PC-3 (cell line): ENCODE results near the gene NEAT1. TPM values are rescaled to one million over a fixed set of nuclear protein-coding genes. Genes with fewer than 3 reads are reported as not detected.
A peak's percentile ranks its signal among the peaks of the same experiment; 100 is the strongest.

ENCODE experiments used
- ATAC-seq: fragments of 200-7000 bp; cut with Tn5 transposase; 2 replicates; pipeline ENCODE4 v1.9.1; 2020; ENCODE audit warnings: mild to moderate bottlenecking, moderate library complexity
- BruUV-seq: library from RNA; stranded (reverse); fragments of 400-500 nt; replicated peaks from 2 replicates; lab custom pipeline; 2021; lab: Mats Ljungman, UMichigan
- CTCF ChIA-PET: fragments of 300-600 bp; sonication (Branson Sonifier 250); formaldehyde crosslinking; loops from one replicate; lab custom pipeline; 2022; ENCODE audit warnings: antibody characterized with exemption; lab: Charles Lee
- POLR2A ChIA-PET: fragments of 300-600 bp; sonication (Branson Sonifier 250); formaldehyde crosslinking; loops from one replicate; lab custom pipeline; 2022; ENCODE audit warnings: antibody characterized with exemption; ENCODE audit not compliant: unreplicated experiment; lab: Charles Lee
- DNase-seq: peaks from one replicate; pipeline ENCODE4 v3.0.0-alpha.2; 2015
- H2AFZ ChIP-seq: fragments of 300-600 bp; sonication (generic); 2 replicates; pipeline ENCODE4 v1.6.0; 2016; ENCODE audit warnings: antibody characterized with exemption, low read length
- H3F3A ChIP-seq: fragments of 300-600 bp; sonication (generic); one replicate; pipeline ENCODE4 v1.6.0; 2017; ENCODE audit warnings: antibody characterized with exemption, low read length, control low read depth, mild to moderate bottlenecking; ENCODE audit not compliant: unreplicated experiment
- H3K27ac ChIP-seq: fragments of 300-600 bp; sonication (generic); 2 replicates; pipeline ENCODE4 v1.5.1; 2016; ENCODE audit warnings: mild to moderate bottlenecking, low read length
- H3K27me3 ChIP-seq: fragments of 300-600 bp; sonication (generic); 2 replicates; pipeline ENCODE4 v1.6.1; 2016; ENCODE audit warnings: low read length, mixed read lengths
- H3K36me3 ChIP-seq: fragments of 300-600 bp; sonication (generic); 2 replicates; pipeline ENCODE4 v1.6.1; 2016; ENCODE audit warnings: low read depth, mixed run types, low read length, mixed read lengths
- H3K4me1 ChIP-seq: fragments of 300-600 bp; sonication (generic); 2 replicates; pipeline ENCODE4 v1.5.1; 2016; ENCODE audit warnings: low read length; ENCODE audit not compliant: insufficient read depth
- H3K4me2 ChIP-seq: fragments of 300-600 bp; sonication (generic); 2 replicates; pipeline ENCODE4 v1.6.0; 2016; ENCODE audit warnings: low read length
- H3K4me3 ChIP-seq: fragments of 300-600 bp; sonication (generic); 2 replicates; pipeline ENCODE4 v1.5.1; 2016; ENCODE audit warnings: mild to moderate bottlenecking, low read length, mixed read lengths
- H3K79me2 ChIP-seq: fragments of 300-600 bp; sonication (generic); 2 replicates; pipeline ENCODE4 v1.6.1; 2017; ENCODE audit warnings: low read length, mixed read lengths
- H3K9ac ChIP-seq: fragments of 300-600 bp; sonication (generic); 2 replicates; pipeline ENCODE4 v1.6.0; 2016; ENCODE audit warnings: mild to moderate bottlenecking, low read length
- H3K9me2 ChIP-seq: fragments of 300-600 bp; sonication (generic); replicated peaks from 2 replicates; pipeline ENCODE4 v1.6.1; 2016; ENCODE audit warnings: mixed run types, low read length, mixed read lengths
- H3K9me3 ChIP-seq: fragments of 300-600 bp; sonication (generic); 2 replicates; pipeline ENCODE4 v1.6.1; 2016; ENCODE audit warnings: low read length, mixed read lengths
- H4K20me1 ChIP-seq: fragments of 300-600 bp; sonication (generic); 2 replicates; pipeline ENCODE4 v1.6.1; 2016; ENCODE audit warnings: low read length, mixed read lengths
- EZH2 ChIP-seq: fragments of 300-600 bp; sonication (generic); IDR thresholded peaks from one replicate; pipeline ENCODE4 v1.6.1; 2017; ENCODE audit warnings: antibody characterized with exemption, mild to moderate bottlenecking, low read length; ENCODE audit not compliant: unreplicated experiment
- EZH2phosphoT487 ChIP-seq: fragments of 300-600 bp; sonication (generic); IDR thresholded peaks from 2 replicates; pipeline ENCODE4 v1.6.1; 2018; ENCODE audit warnings: mild to moderate bottlenecking, antibody characterized with exemption, low read length, borderline replicate concordance
- intact Hi-C: fragments of 100-400 bp; cut with micrococcal nuclease; formaldehyde crosslinking; loops from 2 replicates; pipeline ENCODE4 v1.9.0; 2023
- total RNA-seq: library from RNA; depleted of rRNA; stranded (reverse); fragments of >200 nt; gene quantifications from 2 replicates; pipeline ENCODE4 v1.2.3, GENCODE V29; 2014
- TF ChIP-seq, protein P1 (sequence below): fragments of 300-600 bp; sonication (generic); conservative IDR thresholded peaks from 2 replicates; pipeline ENCODE4 v1.5.1; 2017; ENCODE audit warnings: antibody characterized with exemption, low read depth, mild to moderate bottlenecking, low read length

Gene NEAT1
- total RNA-seq, 1 experiment from 2014 or later: 47.9 TPM

GRCh38 chr11:65382033-65382803, 40.4 kb upstream of the NEAT1 start, which contains the start of gene SLC25A45:
TSS of gene SLC25A45 (minus strand) at chr11:65382646. CDS start at chr11:65381951, 695 bp downstream.
- TSS peak; percentile 23 for BruUV-seq
- no peaks in the 10 kb centered on the region for H3K36me3 ChIP-seq
- peak; percentile 91 for TF ChIP-seq EZH2phosphoT487
- TF ChIP-seq, protein P1, sequence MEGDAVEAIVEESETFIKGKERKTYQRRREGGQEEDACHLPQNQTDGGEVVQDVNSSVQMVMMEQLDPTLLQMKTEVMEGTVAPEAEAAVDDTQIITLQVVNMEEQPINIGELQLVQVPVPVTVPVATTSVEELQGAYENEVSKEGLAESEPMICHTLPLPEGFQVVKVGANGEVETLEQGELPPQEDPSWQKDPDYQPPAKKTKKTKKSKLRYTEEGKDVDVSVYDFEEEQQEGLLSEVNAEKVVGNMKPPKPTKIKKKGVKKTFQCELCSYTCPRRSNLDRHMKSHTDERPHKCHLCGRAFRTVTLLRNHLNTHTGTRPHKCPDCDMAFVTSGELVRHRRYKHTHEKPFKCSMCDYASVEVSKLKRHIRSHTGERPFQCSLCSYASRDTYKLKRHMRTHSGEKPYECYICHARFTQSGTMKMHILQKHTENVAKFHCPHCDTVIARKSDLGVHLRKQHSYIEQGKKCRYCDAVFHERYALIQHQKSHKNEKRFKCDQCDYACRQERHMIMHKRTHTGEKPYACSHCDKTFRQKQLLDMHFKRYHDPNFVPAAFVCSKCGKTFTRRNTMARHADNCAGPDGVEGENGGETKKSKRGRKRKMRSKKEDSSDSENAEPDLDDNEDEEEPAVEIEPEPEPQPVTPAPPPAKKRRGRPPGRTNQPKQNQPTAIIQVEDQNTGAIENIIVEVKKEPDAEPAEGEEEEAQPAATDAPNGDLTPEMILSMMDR: peak; percentile 82
- no peak for TF ChIP-seq EZH2
- intact Hi-C loops: loop anchor here (1.0 kb wide), 2 partner anchors 16 to 39 kb away; no protein-coding TSS in a partner anchor
- no peaks in the 10 kb centered on the region for H3K9me3 ChIP-seq
- peak within 1 kb of the TSS; percentile 55 for H3K4me3 ChIP-seq
- peak within 1 kb of the TSS; percentile 95 for H3K9ac ChIP-seq
- peaks cover 13% of the 10 kb centered on the region for H3F3A ChIP-seq
- peaks cover 57% of the 10 kb centered on the region for H3K4me1 ChIP-seq
- H3K27ac ChIP-seq: peak within 1 kb of the TSS; percentile 98
- ATAC-seq: peak; percentile 78
- H3K79me2 ChIP-seq: peaks cover 8% of the 10 kb centered on the region
- peak within 1 kb of the TSS; percentile 7; the same call in 1 of the 2 replicates for H2AFZ ChIP-seq
- H4K20me1 ChIP-seq: no peaks in the 10 kb centered on the region
- POLR2A ChIA-PET: interaction anchor here (0.6 to 1.5 kb wide), 6 partner anchors 35 to 126 kb away, joined by 3 to 18 read pairs (median 4); partner anchors contain the start of gene NEAT1
- H3K4me2 ChIP-seq: peak within 1 kb of the TSS; percentile 79
- peak; percentile 99 for DNase-seq
- no peaks in the 10 kb centered on the region for H3K27me3 ChIP-seq
- H3K9me2 ChIP-seq: no peaks in the 10 kb centered on the region
- CTCF ChIA-PET: interaction anchor here (0.6 to 0.8 kb wide), 4 partner anchors 11 to 125 kb away, joined by 3 to 5 read pairs (median 3); no protein-coding TSS in a partner anchor

DNA sequence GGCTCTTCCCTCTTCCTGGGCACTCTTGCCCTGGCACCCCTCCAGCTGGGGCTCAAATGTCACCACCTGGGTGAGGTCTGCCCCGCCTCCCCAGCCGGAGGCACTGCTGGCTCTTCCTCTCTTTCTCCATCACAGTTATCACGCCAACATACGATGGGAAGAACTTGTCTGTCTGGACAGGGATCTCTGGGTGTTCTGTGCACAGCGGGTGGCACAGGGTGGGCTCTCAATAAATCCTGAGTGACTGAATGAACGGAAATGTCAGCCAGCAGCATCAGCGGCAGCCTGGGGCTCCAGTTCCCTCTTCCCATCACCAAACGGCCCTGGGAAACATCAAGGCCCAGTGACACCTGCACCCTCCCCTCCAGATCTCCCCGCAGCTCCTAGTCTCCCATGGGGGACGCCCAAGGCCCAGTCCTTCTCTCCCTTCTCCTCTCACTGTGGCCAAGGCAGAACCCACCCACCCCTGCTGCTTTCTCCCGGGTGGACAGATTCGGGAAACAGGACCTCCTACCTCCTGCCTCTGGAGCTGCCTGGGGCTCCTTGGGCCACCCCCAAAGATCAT, 39.7 kb upstream of the NEAT1 start:
- Histone ChIP-seq H3K4me2 (peak overlapping the region; percentile 79), H3K36me3 (no peaks in the 10 kb centered on the region), H3K4me3 (peak overlapping the region; percentile 55), H3K9me3 (no peaks in the 10 kb centered on the region), H3K27ac (peak overlapping the region; percentile 98), H4K20me1 (no peaks in the 10 kb centered on the region), H3K27me3 (no peaks in the 10 kb centered on the region), H3F3A (peaks cover 13% of the 10 kb centered on the region), H3K4me1 (peaks cover 63% of the 10 kb centered on the region), H3K9me2 (no peaks in the 10 kb centered on the region), H3K9ac (peak overlapping the region; percentile 95), H2AFZ (no peak overlapping the region), H3K79me2 (peaks cover 14% of the 10 kb centered on the region)
- DNase-seq (peak; percentile 95), ATAC-seq (no peak)
- intact Hi-C loops: loop anchor here (1.0 kb wide), 2 partner anchors 17 to 38 kb away; no protein-coding TSS in a partner anchor
- CTCF ChIA-PET: no interaction called here
- TF ChIP-seq, protein P1: no peak
- TF ChIP-seq EZH2 (no peak), EZH2phosphoT487 (no peak)
- BruUV-seq: TSS peak; percentile 60
- POLR2A ChIA-PET: interaction anchor here (0.6 to 1.5 kb wide), 6 partner anchors 33 to 125 kb away, joined by 3 to 5 read pairs (median 4); partner anchors contain the start of gene NEAT1
